ENCODE measurements around the gene DYNLT2. TPM values are rescaled to one million over a fixed set of nuclear protein-coding genes. Genes with fewer than 3 reads are reported as not detected.

Gene DYNLT2
- total RNA-seq, 1 donor: 2.2 TPM

DNA sequence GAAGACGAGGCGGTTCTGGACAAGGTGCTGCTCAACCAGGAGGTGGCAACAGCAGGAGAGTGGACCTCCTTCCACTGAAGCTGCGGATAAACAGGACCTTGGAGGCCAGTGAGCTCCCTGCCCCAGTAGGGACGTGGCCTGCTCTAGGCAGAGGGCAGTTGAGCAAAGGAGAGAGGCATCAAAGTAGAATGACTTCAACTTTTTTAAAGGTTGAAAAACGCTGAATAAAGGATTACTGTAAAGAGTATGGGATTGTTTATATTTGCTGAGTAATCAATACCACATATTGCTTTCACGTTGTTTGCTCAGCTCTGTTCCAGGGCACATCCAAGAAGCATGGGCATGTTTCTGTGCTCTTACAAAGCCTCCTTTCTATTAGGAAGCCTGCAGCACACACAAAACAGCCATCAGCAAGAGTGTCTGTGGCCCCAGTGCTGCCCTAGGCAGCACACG lies 48.1 kb upstream of the DYNLT2 start:
- Histone ChIP-seq H3K4me3 (ENCODE audit: insufficient read depth, low read length) (no peak overlapping the region), H2AFZ (ENCODE audit: low read length) (no peak overlapping the region), H3K9me3 (ENCODE audit: low read depth, low read length) (no peaks in the 10 kb centered on the region), H3K79me2 (ENCODE audit: insufficient read depth, low read length) (no peaks in the 10 kb centered on the region), H3K27ac (ENCODE audit: low read depth, low read length) (no peak overlapping the region), H3K36me3 (ENCODE audit: insufficient read depth, low read length) (no peaks in the 10 kb centered on the region), H3K27me3 (ENCODE audit: insufficient read depth, low read length) (no peaks in the 10 kb centered on the region), H4K20me1 (ENCODE audit: insufficient read depth, low read length) (no peaks in the 10 kb centered on the region), H3K4me2 (ENCODE audit: insufficient read depth, low read length) (no peak overlapping the region), H3K4me1 (ENCODE audit: insufficient read depth, low read length) (peaks cover 7% of the 10 kb centered on the region)
- no peak for TF ChIP-seq CTCF (IDR thresholded peaks at IDR 0.05; ENCODE audit: extremely low read depth, low read depth, low read length)
- no peak for DNase-seq (ENCODE audit: insufficient read length, low spot score, missing footprints)

DNA sequence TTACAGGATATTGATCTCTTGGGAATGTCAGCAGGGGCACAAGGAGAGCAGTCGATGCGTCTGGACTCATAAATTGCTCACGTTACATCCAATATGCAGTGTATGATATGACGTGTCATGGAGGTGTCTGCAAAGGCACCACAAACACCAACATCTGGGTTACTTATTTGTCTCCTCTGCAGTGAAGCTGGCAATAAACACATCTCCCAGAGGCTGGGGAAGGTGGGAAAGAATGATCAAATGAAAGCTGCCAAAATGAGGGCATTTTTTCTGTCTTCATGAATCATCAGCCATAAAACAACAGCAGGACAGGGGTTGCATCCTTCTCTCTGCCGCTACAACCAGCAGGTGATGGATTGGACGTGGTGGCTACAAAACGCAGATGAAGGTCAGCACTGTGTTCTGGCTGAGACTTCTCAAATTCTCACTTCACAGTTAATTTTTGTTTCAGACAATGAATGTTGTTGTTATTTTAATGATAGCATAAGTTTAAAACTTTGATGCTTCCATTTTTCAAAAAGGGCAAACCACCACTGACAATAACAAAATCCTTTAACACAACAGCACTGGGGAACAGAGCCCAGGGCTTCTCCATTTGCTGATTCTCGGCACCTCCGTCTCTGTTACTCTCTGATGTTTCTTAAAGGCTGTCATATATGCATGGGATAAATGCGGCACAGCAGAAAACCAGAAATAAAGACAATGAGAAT lies 47.5 kb upstream of the DYNLT2 start:
- no peak for DNase-seq (ENCODE audit: insufficient read length, low spot score, missing footprints)
- Histone ChIP-seq H3K4me3 (ENCODE audit: insufficient read depth, low read length) (no peak overlapping the region), H4K20me1 (ENCODE audit: insufficient read depth, low read length) (no peaks in the 10 kb centered on the region), H2AFZ (ENCODE audit: low read length) (no peak overlapping the region), H3K4me1 (ENCODE audit: insufficient read depth, low read length) (peaks cover 7% of the 10 kb centered on the region), H3K9me3 (ENCODE audit: low read depth, low read length) (no peaks in the 10 kb centered on the region), H3K36me3 (ENCODE audit: insufficient read depth, low read length) (no peaks in the 10 kb centered on the region), H3K27me3 (ENCODE audit: insufficient read depth, low read length) (no peaks in the 10 kb centered on the region), H3K27ac (ENCODE audit: low read depth, low read length) (no peak overlapping the region), H3K79me2 (ENCODE audit: insufficient read depth, low read length) (no peaks in the 10 kb centered on the region), H3K4me2 (ENCODE audit: insufficient read depth, low read length) (no peak overlapping the region)
- TF ChIP-seq CTCF (IDR thresholded peaks at IDR 0.05; ENCODE audit: extremely low read depth, low read depth, low read length): no peak

DNA sequence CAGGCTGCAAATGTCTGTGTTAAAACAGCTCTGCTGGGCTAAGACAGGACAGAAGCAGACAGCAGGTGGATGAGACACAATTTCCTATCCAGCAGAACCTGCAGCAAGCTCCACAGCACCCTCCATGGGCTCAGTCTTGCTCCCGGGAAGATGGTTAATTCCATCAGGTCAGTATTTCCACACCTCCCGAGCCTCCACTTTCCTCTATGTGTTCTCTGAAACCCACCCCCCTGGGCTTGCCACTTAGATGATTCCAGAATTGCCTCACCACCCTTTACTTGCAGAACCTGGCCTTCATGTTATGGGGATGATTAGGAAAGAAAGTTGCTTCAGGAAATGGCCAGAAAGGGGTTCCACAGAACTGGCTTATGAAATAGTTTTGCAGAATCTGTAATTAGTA lies 43.8 kb upstream of the DYNLT2 start:
- Histone ChIP-seq H2AFZ (ENCODE audit: low read length) (no peak overlapping the region), H3K4me3 (ENCODE audit: insufficient read depth, low read length) (no peak overlapping the region), H3K4me1 (ENCODE audit: insufficient read depth, low read length) (no peaks in the 10 kb centered on the region), H3K79me2 (ENCODE audit: insufficient read depth, low read length) (no peaks in the 10 kb centered on the region), H4K20me1 (ENCODE audit: insufficient read depth, low read length) (no peaks in the 10 kb centered on the region), H3K27me3 (ENCODE audit: insufficient read depth, low read length) (no peaks in the 10 kb centered on the region), H3K27ac (ENCODE audit: low read depth, low read length) (no peak overlapping the region), H3K36me3 (ENCODE audit: insufficient read depth, low read length) (no peaks in the 10 kb centered on the region), H3K9me3 (ENCODE audit: low read depth, low read length) (no peaks in the 10 kb centered on the region), H3K4me2 (ENCODE audit: insufficient read depth, low read length) (no peak overlapping the region)
- no peak for DNase-seq (ENCODE audit: insufficient read length, low spot score, missing footprints)
- TF ChIP-seq CTCF (IDR thresholded peaks at IDR 0.05; ENCODE audit: extremely low read depth, low read depth, low read length): no peak

DNA sequence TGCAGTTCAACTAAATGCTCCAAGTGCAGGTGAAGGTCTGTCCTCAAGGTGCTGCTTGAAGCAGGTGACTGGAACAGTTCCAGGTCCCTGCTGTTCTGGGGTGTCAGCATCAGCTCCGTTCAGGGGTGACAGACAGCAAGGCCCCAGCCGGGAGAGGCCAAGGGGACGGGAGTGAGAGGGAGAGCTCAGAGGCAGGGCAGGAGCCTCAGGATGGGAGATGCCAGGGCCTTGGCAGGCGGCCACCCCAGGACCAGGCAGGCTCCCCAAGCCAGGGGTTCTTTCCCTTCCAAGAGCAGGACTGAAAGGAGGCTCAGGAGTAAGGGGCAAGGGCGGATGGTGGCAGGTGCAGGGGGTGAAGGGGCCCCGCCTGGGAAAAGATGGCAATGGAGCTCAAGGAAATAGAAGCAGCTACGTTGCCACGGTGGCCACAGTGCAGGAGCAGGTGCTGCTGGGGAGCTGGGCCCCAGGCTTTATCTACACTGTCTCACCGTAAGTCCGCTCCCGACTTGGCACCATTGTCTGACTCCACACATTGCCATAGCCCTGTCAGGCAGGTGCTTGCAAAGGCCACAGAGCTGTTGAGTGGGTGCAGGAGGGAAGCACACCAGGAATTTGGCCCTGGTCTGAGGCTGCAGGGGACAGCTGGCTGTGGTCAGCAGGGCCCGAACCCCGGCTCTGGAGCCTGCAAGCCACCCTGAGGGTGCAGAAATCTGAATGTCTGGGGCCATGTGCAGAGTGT lies 43.1 kb upstream of the DYNLT2 start:
- no peak for TF ChIP-seq CTCF (IDR thresholded peaks at IDR 0.05; ENCODE audit: extremely low read depth, low read depth, low read length)

More for the DNA sequence above, 43.1 kb upstream of the DYNLT2 start:
- Histone ChIP-seq H3K9me3 (ENCODE audit: low read depth, low read length) (no peaks in the 10 kb centered on the region), H3K36me3 (ENCODE audit: insufficient read depth, low read length) (no peaks in the 10 kb centered on the region), H2AFZ (ENCODE audit: low read length) (no peak overlapping the region), H3K27ac (ENCODE audit: low read depth, low read length) (no peak overlapping the region), H3K27me3 (ENCODE audit: insufficient read depth, low read length) (no peaks in the 10 kb centered on the region), H3K79me2 (ENCODE audit: insufficient read depth, low read length) (no peaks in the 10 kb centered on the region), H3K4me2 (ENCODE audit: insufficient read depth, low read length) (no peak overlapping the region), H3K4me1 (ENCODE audit: insufficient read depth, low read length) (peaks cover 5% of the 10 kb centered on the region), H4K20me1 (ENCODE audit: insufficient read depth, low read length) (no peaks in the 10 kb centered on the region), H3K4me3 (ENCODE audit: insufficient read depth, low read length) (no peak overlapping the region)
- DNase-seq (ENCODE audit: insufficient read length, low spot score, missing footprints): peak; percentile 67
